DMS153 treated with DMSO at 0.1 percent for 48 hours (cell line): ENCODE measurements around the gene SORCS2.

ENCODE experiments used
- DNase-seq: peaks from one replicate; lab custom pipeline; 2025; ENCODE audit not compliant: unreplicated experiment; lab: John Stamatoyannopoulos, UW

Gene SORCS2

DNA sequence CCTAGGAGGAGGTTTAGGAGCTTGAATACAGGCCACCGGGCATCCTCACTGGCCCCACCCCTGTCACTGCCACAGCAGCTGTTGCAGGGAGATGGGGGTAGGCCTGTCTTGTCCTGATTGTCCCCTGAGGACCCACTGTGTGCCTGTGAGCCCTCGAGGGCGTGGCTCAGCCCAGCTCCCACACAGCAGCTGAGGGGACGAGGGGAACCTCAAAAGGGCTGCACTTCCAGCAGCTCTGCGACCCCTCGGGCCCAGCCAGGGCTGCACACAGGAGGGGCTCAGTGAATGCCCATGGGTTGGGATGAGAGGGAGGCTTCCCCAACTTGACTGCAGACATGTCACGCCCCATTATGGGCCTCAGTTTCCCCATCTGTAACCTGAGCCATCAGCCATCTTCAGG, 521.4 kb downstream of the SORCS2 start:
- DNase-seq = no peak

DNA sequence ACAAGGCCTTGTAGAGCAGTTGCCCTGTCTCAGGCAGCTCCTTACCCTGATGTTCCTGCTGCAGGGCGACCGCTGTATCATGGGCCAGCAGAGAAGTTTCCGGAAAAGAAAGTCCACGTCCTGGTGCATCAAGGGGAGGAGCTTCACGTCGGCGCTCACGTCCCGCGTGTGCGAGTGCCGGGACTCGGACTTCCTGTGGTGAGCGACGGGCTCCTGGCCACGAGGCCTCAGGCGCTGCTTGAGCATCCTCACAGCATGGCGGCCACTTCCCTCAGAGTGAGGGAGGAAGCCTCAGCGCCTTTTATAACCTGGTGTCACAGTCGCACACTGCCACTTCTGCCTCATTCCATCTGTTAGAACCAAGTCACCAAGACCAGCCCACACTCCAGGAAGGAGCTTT, 521.8 kb downstream of the SORCS2 start:
- DNase-seq = no peak

DNA sequence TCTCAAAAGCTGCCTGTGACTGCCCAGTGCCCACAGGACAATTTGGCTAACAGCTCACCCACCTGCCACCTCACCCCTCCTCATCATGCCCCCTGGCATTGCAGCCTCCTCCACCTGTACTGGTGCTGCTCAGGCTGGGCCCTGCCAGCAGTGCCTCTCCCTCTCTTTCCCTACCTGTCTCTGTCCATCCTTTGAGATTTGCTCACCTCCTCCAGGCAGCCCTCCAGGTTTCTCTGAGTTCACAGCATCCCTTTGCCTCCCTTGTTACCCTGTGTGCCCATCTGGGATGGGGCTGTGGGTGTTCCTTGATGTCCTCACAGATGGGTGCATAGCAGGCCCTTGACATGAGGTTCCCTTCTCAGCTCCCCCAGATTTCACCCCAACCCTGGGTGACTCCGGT, 522.4 kb downstream of the SORCS2 start:
- no peak for DNase-seq

DNA sequence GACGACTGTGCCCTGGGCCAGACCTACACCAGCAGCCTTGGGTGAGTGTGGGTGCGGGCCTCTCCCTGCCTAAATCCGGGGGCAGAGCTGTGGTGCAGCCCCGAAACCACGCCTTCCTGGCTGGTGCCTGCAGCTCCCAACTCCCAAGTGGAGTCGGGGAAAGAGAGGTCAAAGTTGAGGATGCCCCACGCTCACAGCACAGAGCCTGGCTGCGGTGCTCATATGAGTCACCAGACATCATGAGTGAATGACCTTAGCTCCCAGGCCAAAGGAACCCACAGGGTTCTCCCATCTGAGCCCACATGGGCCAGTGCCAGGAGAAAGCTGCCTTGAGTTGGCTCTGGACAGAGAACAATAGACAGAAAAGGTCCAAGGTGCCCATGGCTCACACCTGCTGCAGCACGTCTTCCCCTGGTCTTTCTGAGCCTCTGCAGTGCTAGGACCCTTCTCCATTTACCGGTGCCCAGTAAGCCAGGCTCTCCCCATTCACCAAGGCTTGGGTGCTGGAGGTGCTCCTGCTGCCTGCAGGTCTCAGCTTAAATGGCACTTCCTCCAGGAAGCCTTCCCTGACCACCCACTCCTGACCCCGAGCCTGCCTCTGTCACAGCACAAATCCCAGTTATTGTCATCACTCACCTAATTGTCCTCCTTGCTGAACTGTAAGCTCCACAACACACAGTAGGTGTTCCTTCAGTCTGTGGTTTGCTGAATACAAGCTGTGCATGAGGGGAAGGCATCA, 523.1 kb downstream of the SORCS2 start:
- DNase-seq = no peak

DNA sequence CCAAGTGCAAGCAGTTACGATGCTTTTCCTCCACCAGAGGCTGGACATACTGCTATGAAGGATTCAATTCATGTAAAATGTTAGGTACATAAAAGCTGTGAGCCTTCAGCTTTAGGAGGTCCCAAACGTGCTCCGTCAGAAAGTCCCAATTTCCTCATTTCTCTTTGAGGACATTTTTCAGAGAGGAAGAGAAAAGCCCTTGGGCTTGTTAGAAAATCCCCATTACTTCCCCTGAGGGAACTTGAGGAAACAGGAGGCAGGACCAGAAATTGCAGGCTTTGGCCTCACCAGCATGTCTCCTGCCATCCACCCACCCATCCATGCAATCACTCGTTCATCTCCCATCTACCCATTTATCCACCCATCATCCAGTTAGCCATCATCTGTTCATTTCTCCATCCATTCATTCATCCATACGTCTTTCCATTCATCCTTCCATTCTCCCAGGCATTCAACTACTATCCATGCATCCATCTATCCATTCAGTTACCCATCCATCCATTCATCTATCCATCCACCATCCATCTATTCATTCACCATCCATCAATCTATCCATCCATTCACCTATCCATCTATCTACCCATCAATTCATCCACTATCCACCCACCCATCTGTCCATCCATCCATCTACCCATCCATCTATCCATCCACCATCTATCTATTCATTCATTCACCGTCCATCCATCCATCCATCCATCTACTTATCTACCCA, 523.8 kb downstream of the SORCS2 start:
- DNase-seq = no peak

DNA sequence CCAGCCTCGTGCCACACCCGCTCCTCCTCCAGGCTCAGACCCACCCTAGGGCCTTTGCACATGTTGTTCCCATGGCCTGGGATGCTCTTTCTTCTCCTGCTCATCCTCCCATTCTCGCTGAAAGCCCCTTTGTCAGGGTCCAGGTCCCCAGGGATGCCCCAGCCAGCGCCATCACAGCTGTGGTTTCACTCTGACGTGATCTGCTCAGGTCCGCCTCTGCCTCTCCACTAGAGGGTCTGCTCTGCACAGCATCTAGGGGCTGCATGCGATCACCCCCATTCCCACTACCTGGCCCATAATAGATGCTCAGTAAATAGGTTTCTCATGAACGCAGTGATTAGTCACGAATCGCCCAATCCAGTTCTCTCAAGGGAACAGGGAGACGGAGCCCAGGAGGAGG, 524.8 kb downstream of the SORCS2 start:
- no peak for DNase-seq

DNA sequence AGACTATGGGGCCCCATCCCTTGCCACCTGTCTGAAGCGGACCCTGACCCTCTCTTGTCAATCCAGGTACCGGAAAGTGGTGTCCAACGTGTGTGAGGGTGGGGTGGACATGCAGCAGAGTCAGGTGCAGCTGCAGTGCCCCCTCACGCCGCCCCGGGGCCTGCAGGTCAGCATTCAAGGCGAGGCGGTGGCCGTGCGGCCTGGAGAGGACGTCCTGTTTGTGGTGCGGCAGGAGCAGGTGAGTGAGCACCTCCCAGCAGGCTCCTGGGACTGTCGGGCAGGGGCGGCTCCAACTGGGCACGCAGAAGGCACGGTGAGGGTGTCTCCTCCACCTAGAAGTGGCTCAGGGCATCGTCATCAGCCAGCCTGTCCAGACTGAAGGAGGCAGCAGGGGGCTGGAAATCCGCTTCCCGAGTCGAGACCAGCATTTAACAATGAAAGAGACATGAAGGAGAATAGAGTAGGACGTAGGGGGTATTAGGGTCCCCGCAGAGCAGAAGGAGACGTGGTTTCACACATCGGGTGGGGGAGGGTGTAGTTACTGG, 525.7 kb downstream of the SORCS2 start:
- DNase-seq = no peak

DNA sequence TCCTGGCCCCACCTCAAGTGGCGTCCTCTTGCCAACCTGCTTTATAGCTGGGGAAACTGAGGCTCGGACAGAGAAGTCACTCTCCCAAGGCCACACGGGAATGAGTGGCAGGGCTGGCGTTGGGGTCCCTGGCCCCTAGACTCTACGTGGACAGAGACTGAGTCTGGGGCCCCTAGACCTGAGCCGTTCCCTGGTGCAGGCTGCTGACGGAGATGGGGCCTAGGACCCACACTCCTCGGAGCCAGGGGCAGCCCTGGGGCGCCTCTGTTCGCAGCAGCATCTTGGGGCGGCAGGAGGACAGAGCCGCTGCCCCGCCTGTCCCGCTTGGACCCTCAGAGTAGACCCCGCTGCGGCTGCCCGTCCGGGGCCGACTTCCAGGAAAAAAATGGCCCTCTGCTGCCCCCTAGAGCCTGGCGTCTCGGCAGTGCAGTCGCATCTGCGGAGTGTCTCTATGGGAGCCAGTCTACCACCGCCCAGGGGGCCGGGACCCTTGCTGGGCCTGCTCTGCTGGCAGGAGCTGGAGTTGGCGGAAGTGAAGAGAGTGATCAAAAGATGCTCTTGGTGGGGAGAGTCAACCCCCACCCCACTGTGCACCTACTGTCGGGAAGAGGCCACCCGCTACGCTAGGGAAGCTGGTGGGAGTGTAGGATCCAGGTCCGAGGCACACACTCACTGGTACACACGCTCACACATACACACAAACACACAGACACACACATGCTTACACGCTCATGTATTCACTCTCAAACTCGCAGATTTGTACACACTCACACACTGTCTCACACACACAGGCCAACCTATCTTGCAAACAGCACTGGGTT, 527.2 kb downstream of the SORCS2 start:
- DNase-seq = no peak

DNA sequence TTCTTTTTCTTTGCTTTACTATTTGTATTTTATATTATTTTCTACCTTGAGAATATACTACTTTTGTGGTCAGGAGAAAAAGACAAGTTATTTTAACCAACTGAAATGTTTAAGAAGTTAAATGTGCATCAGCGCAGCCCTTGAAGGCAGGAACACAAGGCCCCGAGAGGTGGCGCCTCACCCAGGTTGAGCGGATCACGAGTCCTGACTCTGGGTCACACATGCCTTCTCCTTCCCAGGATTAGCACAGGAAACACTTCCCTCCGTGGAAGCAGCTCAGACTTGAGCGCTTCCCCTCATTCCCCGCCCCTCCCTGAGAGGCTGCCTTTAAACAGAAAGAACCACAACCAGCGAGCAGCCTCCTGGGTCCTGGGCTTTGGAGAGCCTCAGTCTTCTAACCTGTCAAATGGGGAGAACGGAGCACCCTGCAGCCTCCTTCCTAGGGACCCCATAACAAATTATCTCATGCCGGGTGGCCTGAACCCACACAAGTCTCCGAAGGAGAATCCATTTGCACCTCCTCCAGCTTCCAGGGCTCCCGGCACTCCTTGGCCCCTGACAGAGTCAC, 529.7 kb downstream of the SORCS2 start:
- DNase-seq = no peak

DNA sequence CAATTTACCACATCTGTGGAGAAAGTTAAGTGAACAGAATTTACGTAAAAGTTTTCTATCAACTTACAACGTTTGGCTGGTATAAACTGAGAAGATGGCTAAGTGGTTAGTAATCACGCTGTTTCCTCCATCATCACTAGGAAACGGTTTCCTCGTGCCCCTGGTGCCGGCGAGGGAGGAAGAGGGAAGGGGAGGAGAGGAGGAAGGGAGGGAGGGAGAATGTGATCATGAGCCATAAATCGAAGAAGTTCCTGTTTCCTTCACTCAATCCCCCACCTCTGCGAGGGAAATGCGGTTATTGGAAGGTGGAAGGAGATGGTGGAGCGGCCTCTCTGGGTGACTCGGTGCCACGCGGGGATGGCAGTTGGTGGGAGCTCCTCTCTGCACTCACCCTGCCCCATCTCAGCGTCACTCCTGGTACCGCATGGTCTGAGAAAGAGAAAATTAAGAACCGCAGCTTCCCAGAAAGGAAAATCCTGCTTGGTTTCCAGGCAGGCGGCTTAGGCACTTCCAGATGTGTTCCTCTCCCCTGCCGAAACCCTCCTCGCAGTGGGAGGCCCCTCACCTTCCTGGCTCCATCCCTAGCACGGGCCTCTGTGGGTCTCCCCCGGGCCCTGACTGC, 530.5 kb downstream of the SORCS2 start:
- no peak for DNase-seq

DNA sequence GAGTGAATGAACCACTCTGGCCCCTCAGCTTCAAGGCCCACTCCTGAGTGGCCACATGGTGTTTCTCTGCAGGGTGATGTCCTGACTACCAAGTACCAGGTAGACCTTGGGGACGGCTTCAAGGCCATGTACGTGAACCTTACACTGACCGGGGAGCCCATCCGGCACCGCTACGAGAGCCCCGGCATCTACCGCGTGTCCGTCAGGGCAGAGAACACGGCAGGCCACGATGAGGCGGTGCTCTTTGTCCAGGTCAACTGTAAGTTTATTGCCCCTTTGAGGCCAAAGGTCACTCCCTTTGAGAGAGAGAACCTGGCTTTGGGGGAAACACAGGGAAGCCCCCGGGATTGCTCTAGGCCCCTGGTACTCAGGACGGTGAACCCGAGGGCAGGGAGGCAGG, 531.3 kb downstream of the SORCS2 start:
- DNase-seq = no peak

DNA sequence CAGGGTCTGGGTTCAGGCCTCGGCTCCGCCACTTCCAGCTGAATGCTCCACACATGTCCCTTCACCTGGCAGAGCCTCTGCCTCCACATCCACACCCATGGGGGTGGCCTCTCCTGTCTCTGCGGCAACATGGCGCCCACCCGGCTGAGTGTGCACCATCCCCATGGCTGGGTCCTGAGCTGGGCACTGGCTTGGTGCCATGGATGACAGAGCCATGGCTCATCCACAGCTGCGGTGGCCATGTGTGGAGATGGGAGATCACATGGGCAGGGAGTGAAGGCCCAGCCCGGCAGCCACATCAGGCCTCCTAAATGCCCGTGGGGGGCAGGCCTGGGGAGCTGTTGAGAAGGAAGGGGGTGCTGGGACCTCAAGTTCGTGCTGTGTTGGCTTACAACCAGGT, 533.6 kb downstream of the SORCS2 start:
- no peak for DNase-seq

DNA sequence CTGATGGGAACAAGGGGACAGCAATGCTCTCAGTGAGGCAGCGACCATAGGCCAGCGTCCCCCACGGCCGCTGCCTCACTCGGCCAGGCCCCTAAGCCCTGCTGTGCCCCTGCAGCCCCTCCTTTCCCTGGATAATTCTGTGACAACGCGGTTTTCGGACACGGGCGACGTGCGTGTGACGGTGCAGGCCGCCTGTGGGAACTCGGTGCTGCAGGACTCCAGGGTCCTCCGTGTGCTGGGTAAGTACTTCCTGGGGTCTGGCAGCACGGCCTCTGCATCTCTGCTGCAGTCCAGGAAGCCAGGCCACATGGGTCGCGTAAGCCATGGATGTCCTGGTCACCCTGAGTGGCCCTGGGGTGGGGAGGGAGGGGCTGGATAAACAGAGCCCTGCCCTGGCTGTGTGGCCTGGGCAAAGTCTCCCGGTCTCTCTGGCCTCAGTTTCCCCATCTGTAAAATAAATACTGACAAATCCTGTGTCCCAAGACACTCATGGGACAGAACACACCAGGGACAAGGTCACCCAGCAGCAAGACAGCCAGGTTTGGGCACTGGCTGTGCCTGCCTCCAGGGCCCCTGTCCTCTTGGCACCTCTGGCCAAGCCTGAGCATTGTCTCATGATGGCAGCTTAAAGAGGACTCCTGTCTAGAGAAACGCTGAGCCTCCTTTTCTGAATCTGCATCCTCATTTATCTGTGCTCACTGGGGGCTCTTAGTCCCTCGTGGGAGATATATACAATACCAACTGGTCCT, 534.5 kb downstream of the SORCS2 start:
- DNase-seq = no peak

DNA sequence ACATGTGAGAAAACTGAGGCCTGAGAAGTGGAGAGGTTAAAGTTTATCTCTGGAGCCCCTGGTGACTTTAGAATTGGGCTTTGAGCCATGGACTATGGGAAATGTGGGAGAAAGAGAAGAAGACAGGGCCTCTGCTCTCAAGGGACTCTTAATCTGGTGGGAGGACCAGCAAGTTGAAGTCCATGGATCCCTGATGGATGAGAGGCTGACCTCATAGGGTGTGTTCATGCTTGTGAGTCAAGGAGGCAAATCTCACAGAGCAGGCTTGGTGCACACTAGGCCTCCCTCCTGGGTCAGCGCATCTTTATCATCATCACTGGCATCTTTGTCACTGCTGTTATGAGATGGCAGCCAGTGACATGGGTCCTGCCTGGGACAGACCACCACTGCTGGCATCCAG, 535.4 kb downstream of the SORCS2 start:
- DNase-seq = no peak

DNA sequence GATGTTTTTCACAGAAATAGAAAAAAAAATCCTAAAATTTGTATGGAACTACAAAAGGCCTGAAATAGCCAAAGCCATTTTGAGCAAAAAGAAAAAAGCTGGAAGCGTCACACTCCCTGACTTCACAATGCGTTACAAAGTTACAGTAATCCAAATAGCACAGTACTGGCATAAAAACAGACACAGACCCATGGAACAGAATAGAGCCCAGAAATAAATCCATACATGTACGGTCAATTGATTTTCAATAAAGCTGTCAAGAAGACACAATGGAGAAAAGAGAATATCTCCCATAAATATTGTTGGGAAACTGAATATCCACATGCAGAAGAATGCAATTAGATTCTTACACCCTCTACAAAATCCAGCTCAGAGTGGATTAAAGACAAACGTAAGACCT, 539.1 kb downstream of the SORCS2 start:
- DNase-seq = no peak

DNA sequence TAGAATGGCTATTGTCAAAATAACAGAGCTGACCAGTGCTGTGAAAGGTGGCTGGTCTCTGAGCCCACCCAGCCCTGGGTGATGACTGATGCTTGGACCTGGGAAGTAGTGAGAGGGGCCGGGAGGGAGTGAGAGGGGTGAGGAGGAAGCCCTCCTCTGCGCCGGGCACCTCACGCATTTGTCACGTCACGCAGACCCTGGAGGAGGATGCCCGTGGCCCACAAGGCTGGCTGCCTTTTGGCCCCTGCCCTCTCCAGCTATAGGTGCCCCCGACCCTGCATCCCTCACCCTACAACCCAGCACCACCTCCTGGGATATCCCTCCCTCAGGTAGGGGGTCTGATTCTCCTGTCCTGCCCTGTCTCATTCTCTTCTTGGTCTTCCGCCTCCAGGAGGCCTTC, 539.9 kb downstream of the SORCS2 start:
- no peak for DNase-seq

DNA sequence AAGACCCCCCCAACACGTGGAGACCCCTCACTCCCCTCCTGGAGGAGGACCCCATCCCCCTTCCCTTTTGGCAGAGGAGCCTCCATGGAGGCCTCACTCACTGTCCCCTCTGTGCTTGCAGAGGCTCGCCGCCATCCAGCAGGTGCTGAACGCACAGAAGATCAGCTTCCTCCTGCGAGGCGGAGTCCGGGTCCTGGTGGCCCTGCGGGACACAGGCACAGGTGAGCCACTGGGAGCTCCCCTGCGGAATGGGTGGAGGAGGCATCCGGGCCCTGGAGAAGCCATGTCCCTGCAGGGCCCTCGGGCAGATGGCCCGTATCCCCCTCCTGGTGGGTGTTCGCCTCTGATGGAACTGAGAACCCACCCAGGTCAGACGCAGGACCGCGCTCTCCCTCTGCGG, 540.9 kb downstream of the SORCS2 start:
- DNase-seq = no peak

DNA sequence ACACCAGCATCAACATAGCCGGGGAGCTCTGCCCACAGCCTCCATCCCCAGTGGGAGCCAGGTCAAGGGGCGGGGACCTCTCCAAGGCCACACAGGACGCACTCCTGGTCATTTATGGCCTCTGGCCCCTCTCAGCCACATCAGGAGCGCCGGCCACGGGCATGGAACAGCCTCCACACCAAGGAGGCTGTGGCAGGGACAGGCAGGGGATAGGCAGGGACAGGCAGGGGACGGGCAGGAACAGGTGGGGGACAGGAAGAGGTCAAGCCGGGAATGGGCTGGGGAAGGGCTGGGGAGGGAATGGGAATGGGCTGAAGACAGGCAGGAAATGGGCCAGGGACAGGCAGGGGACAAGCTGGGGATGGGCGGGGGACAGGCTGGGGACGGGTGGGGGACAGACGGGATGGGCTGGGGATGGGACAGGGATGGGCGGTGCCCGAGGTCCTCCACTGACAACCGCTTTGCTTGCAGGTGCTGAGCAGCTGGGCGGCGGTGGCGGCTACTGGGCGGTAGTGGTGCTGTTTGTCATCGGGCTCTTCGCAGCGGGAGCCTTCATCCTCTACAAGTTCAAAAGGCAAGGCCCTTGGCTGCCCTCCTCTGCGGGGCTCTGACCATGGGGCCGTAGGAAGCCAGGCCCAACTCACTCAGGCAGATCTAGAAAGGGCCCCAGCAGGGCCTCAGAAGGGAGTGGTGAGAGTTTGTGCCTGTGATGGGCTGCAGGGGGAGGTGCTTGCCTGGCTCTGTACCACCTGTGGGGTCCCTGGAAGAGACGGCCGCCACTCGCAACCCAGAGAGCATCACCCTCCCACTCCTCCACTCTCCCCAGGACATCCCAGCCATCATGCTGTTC, 541.7 kb downstream of the SORCS2 start:
- no peak for DNase-seq

DNA sequence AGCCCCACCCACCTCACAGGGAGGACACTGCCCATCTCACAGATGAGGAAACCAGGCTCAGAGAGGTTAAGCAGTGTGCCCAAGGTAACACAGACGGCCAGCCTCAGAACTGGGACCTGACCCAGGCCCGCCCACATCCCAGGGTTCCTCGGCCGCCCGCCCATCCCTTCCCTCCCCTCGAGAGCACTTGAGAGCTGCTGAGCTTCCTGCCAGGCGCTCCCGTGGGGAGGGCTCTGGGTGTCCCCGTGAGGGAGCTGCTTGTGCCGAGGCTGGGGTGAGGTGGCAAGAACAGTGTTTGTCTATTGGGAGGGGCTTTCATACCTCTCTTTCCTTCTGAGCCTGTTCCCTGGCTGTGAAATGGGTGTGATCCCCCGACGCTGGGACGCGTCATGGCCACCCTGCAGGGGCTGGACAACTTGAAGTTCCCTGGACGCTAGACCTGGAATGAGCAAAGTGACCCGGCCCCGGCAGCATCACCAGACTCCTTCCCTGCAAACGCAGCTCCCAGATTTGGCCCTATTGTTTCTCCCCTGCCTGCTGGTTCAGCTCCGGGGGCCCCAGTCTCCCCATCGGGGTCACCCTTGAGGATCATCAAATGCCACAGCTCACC, 542.4 kb downstream of the SORCS2 start:
- DNase-seq = no peak
